Mucosa of descending colon (tissue), 3 donors: ENCODE measurements around the gene CTBP2. TPM values are rescaled to one million over a fixed set of nuclear protein-coding genes. Genes with fewer than 3 reads are reported as not detected.
A peak's percentile ranks its signal among the peaks of the same experiment; 100 is the strongest.

Experiments used
- ATAC-seq: fragments of 200-7000 bp; cut with Tn5 transposase; one replicate; pipeline ENCODE4 v1.9.1; 2020; ENCODE audit warnings: mild to moderate bottlenecking, moderate library complexity
- DNase-seq, 3 donors: peaks; one replicate each; pipeline ENCODE4 v3.0.0-alpha.2; 2020
- H3K36me3 ChIP-seq: fragments of 200-600 bp; one replicate; pipeline ENCODE4 v1.8.0; 2021; ENCODE audit warnings: low read depth, mild to moderate bottlenecking
- H3K4me1 ChIP-seq: fragments of 200-600 bp; one replicate; pipeline ENCODE4 v1.8.0; 2021; ENCODE audit warnings: low read depth, mild to moderate bottlenecking
- H3K4me3 ChIP-seq: fragments of 200-600 bp; one replicate; pipeline ENCODE4 v1.8.0; 2021; ENCODE audit warnings: mild to moderate bottlenecking
- H3K9me3 ChIP-seq: fragments of 200-600 bp; one replicate; pipeline ENCODE4 v1.8.0; 2021; ENCODE audit warnings: mild to moderate bottlenecking
- CTCF ChIP-seq: fragments of 200-600 bp; IDR thresholded peaks from one replicate; pipeline ENCODE4 v1.8.0; 2022; ENCODE audit warnings: antibody characterized with exemption, mild to moderate bottlenecking
- intact Hi-C, 2 donors: fragments of 100-400 bp; cut with DNase I in 1 of 2; cut with micrococcal nuclease in 1 of 2; formaldehyde crosslinking; loops; one replicate each; pipeline versions ENCODE4 v1.11.0 to v1.11.1; 2022; cut with DNase I, micrococcal nuclease
- total RNA-seq, 3 donors: library from RNA; stranded (reverse); fragmentation: NEBNext Ultra II Directional in 2 of 3; extraction: Animal tissue kit (Norgen Biotek cat#: 25700) in 2 of 3; gene quantifications; one replicate each; pipeline versions ENCODE4 v1.2.1 to v1.2.4, GENCODE V29; 2021 to 2023
- donor health status: DM: no; HTN: no; CAD: no; lungs with moderate emphysema.
- donor health status: DM: no; HTN: no; CAD: no.
- donor health status: DM: no; HTN: yes; CAD: no.

Gene CTBP2
- total RNA-seq, 3 donors from 2014 or later = 109 to 137 (median 121) TPM

- TF ChIP-seq CTCF = no peak
- Histone ChIP-seq H3K9me3 (no peaks in the 10 kb centered on the region), H3K4me3 (no peak overlapping the region), H3K36me3 (no peaks in the 10 kb centered on the region), H3K4me1 (peaks cover 36% of the 10 kb centered on the region)
- intact Hi-C loops = no loop called here
- DNase-seq (no peak), ATAC-seq (no peak)
Observed at GRCh38 chr10:125041856-125042506, 118.4 kb downstream of the CTBP2 start.

- intact Hi-C loops = no loop called here
- ATAC-seq (peak; percentile 5), DNase-seq (no peak)
- H3K4me3 ChIP-seq = no peak overlapping the region
- TF ChIP-seq CTCF = no peak
- H3K4me1 ChIP-seq = peaks cover 21% of the 10 kb centered on the region
- no peaks in the 10 kb centered on the region for H3K9me3 ChIP-seq
- no peaks in the 10 kb centered on the region for H3K36me3 ChIP-seq
Observed at GRCh38 chr10:125039354-125039769, 121.0 kb downstream of the CTBP2 start.

GRCh38 chr10:125038637-125039036 lies 121.7 kb downstream of the CTBP2 start:
- Histone ChIP-seq H3K4me1 (peaks cover 18% of the 10 kb centered on the region), H3K4me3 (no peak overlapping the region), H3K36me3 (no peaks in the 10 kb centered on the region), H3K9me3 (no peaks in the 10 kb centered on the region)
- DNase-seq = peak in 2 of 3 donors; percentile 76 to 78
- peak; percentile 87 for ATAC-seq
- intact Hi-C loops = no loop called here
- peak; percentile 10 for TF ChIP-seq CTCF

GRCh38 chr10:125037145-125037877 lies 123.1 kb downstream of the CTBP2 start:
- H3K36me3 ChIP-seq = no peaks in the 10 kb centered on the region
- no peak for DNase-seq
- H3K9me3 ChIP-seq = no peaks in the 10 kb centered on the region
- peaks cover 18% of the 10 kb centered on the region for H3K4me1 ChIP-seq
- no peak overlapping the region for H3K4me3 ChIP-seq
- peak; percentile 79 for ATAC-seq
- TF ChIP-seq CTCF = no peak
- intact Hi-C loops = no loop called here

GRCh38 chr10:125035588-125036295 lies 124.6 kb downstream of the CTBP2 start:
- intact Hi-C loops = no loop called here
- peaks cover 18% of the 10 kb centered on the region for H3K4me1 ChIP-seq
- no peaks in the 10 kb centered on the region for H3K36me3 ChIP-seq

More at GRCh38 chr10:125035588-125036295, 124.6 kb downstream of the CTBP2 start:
- no peak for ATAC-seq
- DNase-seq = no peak
- H3K4me3 ChIP-seq = no peak overlapping the region
- no peaks in the 10 kb centered on the region for H3K9me3 ChIP-seq
- TF ChIP-seq CTCF = no peak
